Stimulated activated CD8-positive, alpha-beta memory T cell treated with anti-CD3 and anti-CD28 coated beads, Interleukin-12 subunit alpha, Interleukin-12 subunit beta, amount 100 ng/mL, for 24 hours (primary cell): ENCODE results near the gene UQCRH.

Source experiments
- DNase-seq: peaks from one replicate; pipeline ENCODE4 v3.0.0-alpha.2; 2020; ENCODE audit errors: extremely low read depth

The UQCRH gene

DNA sequence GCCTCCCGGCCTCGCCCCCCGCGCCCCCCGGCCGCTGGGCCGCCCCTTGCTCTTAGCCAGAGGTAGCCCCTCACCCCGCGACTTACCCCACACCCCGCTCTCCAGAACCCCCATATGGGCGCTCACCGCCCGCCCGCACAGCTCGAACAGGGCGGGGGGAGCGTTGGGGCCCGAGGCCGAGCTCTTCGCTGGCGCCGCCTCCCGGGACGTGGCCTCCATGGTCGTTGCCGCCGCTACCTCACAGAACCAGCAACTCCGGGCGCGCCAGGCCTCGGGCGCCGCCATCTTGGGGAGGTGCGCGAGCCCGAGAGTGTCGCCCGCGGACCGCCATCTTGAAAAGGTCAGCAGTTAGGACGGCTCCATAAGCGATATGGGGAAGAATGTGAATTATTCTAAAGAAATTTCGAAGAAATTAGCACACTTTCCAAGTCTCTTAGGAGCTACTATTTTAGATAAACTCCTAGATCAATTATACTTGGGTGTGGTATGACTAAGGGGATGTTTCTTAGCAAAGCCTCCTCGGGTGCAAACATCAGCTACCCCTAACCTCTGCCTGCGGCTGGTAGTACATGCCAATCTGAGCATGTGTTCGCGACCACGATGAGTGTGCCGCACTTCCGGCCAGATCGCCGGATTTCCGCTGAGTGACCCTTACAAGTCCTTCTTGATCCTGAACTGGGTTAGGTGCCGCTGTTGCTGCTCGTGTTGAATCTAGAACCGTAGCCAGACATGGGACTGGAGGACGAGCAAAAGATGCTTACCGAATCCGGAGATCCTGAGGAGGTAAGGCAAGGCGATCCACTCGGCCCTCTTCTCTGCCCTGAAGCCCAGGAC, at the start of gene UQCRH, which contains the start of gene LRRC41:
TSS of gene UQCRH (plus strand) at position 661 of the 834 bp plus-strand sequence. CDS start at position 730, 69 bp downstream.
TSS of gene LRRC41 (minus strand) at position 579 of the 834 bp plus-strand sequence. CDS start at position 285, 294 bp downstream.
- DNase-seq = peak; percentile 77

DNA sequence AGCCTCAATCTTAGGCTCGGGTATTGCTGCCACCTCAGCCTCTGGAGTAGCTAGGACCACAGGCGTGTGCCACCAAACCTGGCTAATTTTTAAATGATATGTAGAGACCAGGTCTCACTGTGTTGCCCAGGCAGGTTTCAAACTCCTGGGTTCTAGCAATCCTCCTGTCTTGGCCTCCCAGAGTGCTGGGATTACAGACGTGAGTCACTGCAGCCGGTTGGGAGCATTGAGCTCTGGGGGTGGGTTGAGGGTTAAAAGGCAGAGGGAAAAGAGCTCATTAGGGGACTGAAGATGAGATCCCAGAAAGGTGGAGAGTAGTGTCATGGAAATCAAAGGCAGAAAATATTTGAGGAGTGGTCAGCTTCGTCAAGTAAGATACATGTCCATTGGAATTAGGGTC, 48.8 kb upstream of the UQCRH start:
- no peak for DNase-seq

DNA sequence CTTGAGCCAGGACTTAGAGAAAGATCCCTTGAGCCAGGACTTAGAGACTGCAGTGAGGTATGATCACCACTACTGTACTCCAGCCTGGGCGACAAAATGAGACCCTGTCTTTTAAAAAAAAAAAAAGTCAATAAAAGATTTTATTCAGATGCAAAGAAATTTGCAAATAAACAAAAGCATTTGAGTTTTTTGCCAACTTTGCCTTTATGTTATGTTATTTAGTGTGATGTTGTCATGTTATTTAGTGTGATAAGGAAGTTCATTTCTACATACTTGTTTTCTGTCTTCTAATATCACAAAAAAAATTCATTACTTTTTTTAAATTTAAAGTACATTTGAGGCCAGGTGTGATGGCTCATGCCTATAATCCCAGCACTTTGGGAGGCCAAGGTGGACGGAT, 47.0 kb upstream of the UQCRH start:
- DNase-seq = no peak

DNA sequence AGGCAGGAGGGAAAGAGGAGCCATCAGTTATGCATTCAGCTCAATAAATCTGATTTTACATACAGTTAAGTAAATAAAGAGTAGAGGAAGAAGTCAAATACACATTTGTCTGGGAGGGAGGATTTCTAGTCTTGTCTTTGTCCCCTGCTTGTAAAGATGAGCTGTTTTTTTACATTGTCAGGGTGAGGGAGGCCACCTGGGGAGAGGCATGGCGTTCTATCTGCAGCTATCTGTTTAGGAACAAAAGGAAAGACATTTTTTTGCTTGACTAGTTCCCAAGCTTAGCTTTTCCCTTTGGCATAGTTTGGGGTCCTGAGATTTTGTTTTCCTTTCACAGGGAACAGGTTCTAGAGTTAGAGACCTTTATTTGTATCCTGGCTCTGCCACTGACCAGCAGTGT, 41.0 kb upstream of the UQCRH start:
- DNase-seq = no peak

DNA sequence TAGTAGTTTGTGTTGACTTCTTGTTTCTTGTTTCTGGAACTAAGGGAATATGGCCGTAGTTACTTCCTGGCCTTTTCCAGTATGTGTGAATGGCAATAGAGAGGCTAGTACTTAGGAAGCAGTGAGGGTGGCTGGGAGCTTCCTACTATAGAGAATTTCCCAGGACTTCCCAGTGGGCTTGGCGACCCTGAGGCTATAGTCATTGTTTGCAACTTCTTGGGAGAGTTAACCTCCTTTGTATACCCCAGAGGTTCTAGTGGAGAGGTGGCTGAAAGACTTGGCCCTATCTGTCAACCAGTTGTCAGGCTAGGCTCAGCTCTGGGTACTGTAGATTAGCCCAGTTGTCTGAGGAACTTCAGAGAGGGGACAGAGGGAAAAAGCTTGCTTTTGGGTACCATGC, 40.4 kb upstream of the UQCRH start:
- no peak for DNase-seq

DNA sequence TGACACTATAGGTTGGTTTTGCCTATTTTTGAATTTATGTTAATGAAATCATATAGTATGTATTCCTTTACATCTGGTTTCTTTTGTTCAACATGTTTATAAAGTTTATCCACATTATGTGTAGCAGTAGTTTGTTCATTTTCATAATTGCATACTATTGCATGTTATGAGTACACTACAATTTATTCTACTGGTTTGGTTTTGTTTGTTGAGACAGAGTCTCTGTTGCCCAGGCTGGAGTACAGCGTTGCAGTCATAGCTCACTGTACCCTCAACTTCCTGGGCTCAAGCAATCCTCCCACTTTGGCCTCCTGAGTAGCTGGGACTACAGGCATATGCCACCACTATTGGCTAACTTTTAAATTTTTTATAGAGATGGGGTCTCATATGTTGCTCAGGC, 34.9 kb upstream of the UQCRH start:
- DNase-seq = no peak

DNA sequence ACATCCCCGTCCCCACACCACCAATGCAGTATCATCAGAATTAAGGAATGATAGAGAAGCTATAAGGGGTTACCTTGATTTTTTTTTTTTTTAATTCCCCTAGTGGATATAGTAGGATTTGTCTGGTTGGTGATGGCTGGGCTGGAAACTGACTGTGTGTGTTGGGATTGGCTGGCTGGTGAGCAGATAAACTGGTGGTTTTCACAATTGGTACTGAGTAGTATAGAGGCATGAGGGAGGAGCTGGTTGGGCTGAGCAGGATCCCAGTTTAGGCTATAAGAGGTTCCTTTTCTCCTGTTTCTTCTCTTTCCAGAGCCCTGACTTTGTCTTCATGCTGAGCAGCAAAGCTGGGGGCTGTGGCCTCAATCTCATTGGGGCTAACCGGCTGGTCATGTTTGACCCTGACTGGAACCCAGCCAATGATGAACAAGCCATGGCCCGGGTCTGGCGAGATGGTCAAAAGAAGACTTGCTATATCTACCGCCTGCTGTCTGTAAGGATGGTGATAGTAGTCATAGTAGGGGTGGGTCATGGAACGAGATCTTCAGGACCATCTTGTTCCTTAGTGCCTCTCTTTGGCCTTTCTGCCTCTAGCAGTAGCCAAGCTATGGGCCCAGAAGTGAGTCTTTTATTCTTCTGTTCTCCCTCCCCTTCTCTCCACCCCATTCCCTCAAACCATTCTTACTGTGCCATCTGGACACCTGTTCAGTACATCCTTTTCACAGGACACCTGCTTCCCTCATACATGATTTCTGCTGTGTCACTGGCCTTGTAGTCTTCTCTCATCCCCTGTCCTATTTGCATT, 29.1 kb upstream of the UQCRH start:
- DNase-seq = no peak

DNA sequence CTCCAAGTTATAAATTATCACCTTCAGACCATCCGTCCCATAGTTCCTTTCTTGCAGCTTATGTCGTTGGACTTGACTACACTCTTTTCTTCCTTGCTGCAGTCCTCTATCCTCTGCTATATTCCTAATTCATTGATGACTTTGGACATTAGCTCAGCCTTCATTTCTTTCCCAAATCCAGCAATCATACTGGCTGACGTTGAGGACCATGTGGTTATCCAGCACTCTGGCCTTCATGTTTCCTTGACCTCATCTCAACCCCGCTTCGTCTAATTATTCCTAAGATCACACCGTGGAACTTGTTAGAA, 28.5 kb upstream of the UQCRH start:
- no peak for DNase-seq

DNA sequence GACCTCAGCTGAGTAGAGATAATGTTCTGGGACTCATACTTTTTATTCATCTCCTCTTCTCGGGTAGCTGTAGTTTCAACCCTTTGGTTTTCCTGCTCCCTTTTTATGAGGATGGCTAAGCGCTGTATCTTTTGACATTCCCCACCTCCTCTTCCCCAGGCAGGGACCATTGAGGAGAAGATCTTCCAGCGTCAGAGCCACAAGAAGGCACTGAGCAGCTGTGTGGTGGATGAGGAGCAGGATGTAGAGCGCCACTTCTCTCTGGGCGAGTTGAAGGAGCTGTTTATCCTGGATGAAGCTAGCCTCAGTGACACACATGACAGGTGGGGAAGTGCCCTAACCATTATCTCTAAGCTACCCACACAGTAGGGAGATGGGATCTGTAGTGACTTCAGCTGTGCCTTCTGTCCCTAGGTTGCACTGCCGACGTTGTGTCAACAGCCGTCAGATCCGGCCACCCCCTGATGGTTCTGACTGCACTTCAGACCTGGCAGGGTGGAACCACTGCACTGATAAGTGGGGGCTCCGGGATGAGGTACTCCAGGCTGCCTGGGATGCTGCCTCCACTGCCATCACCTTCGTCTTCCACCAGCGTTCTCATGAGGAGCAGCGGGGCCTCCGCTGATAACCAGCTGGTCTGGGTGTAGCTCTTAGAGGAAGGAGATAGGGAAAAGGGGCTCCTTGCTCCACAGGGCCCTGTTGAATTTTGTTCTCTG, 25.7 kb upstream of the UQCRH start:
- no peak for DNase-seq

DNA sequence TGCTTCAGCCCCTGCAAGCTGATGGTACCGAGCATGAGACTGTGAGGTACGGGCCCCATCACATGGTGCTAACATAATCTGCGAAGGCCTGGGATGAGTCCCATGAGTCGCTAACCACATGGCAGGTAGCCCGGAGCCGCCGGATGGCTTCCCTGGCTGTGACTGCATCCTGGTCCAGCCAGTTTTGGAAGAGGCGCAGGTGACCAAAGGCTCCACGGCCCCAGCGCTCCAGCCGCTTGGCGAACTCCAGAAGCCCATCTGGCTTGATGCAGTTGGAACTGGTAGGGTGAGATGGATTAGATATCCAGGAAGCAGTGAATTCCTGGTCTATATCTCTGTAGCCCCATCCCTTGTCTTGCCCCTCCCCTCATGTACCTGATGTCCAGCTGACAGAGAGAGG, 24.7 kb upstream of the UQCRH start:
- DNase-seq = no peak

DNA sequence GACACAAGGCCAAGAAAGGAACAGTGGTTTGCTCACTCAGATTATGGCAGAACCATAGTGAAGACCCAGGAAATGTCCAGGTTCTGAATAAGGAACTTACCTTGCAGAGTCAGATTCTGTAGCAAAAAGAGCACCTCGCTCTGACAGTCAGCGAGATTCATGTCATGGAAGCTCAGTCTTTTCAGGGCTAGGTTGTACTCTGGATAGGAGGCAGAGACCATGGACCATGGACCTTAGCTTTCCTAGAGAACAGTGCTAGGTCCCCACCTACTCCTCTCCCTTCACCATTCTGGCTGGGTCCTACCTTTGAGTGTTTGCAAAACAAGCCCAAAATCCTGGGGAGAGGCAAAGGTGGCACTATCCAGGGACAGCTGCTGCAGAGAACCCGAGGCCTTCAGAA, 23.4 kb upstream of the UQCRH start:
- DNase-seq = no peak

DNA sequence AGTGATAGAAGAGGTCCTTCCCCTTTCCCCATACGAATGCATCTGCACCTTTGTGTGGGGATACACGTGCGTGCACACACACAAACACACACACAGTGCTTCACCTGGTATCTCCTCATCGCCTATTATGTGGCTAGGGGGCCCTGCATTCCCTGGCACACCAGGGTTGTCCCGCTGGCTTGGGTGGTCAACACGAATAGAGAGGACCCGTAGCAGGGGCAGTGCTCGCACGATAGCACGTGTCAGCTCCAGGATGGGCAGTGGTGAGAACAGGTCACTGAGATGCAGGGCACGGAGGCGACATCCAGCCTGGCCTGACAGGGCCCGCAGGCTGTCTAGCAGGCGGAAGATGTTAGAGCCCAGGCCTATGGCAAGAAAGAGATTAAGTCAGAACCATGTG, 22.5 kb upstream of the UQCRH start:
- no peak for DNase-seq

DNA sequence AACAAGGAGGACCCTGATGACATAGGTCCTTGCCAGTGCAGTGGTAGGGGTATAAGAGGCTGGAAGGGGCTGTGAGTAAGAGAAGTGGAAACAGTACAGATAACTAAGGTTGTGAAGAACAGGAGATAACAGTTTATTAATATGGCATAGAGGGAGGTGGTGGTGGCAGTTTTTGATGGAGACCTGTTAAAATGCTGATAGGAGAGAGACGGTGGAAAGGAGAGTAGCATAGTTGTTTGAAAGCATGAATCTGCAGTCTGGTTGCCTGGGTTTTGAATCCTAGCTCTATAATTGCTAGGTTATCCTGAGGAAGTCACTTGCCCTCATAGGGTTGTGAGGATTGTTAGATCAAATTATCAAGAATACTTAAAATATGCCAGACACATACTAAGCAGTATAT, 19.4 kb upstream of the UQCRH start:
- DNase-seq = no peak

DNA sequence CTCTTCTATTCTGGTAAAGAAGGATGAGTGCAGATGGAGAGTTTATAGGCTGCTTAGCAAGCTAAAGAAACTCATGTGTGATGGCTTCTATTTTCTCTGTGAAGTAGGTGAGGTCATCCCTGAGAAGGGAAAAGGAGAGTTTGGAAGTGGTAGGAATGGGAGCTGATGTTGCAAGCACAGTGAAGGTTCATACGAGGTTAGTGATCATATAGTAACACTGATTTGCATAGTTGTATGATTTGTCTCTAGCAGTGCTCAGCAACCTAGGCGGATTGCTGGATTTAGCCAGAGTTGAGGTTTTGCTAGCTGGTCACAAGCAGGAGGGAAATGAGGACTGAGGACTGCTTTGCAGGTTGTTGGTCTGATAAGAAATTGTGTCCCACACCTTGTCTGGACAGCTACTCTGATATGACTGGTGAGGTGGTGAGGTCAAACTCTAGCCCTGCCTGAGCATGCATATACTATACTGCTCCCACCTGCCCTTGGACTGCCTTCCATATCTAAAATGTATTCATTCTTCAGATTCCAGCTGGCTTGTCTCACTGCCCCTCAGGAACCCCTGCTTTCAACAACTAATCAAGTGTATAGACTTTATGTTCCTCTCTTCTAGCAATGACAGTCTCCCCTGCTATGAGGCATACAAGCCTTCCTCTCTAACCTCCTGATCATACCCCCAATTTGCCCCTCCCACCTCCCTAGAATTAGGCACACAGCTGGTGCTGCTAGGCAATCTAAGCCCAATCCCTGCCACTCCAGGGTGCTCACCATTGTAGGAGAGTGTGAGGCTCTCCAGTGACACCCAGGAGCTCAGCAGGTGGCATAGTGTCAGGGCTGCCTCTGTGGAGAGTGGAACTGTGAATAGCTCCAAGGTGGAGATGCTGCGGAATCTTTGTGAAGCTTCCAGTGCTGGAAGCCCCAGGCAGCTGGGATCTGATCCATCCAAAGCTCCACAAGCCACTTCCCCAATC, 18.6 kb upstream of the UQCRH start:
- DNase-seq = no peak

DNA sequence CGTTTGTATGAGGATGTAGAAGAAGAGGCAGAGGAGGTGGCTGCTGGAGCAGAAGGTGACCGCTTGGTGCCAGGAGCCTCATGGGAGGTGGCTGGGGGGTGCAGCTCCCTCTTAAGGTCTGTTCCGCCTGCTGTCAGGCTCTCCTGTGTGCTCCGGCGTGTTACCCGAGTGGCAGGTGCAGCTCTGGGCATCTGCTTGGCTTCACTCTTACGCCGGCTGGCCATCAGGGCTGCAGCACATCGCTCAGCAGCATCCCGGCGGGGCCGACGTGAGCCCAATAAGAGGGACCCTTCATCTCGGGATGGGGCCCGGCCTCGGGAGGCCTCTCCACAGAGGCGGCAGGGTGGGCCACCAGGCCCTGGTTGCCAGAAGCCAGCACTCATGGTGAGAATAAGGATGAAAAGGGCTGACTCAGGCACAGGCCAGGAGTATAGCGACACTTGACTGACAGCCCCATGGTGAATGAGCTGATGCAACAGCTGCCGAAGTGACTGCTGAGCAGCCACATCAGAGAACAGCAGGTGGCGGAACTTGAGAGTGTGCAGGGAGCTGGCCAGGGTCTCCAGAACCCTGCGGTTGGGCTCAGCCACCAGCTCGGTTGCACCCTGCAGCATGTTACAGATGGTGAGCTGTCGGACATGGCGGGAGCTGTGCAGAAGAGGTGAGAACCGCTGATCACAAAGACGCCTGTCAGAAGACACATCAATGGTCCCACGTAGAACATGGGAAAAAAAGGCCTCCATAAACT, 17.6 kb upstream of the UQCRH start:
- DNase-seq = peak; percentile 9

DNA sequence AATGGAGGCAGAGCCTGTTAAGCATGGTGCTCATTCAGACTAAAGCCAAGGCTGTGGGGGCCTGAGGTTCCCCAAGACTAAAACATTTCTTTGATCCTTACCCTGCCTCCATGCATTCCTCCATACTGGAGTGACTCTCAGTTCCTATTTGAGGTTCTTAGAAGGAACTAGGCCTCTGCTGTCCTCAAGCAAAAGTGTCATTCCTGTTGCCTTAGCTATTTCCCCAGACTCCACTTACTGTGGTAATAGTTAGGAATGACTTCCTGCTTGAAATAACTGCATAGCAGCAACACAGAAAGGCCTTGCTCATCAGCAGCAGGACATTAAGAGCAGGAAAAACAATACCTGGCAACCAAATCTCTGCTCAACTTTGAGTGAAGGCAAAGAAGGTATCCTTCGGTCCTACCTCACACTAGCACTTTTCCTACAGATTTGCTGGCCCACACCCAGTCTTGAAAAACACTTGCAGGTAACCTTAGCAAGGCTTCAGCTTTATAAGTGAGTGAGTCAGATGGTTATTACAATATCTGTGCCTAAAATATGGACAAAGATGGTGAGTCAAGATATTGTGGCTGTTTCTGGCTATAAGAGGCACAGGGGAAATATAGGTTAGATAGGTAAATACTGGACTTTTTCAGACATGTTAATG, 14.9 kb upstream of the UQCRH start:
- DNase-seq = no peak

DNA sequence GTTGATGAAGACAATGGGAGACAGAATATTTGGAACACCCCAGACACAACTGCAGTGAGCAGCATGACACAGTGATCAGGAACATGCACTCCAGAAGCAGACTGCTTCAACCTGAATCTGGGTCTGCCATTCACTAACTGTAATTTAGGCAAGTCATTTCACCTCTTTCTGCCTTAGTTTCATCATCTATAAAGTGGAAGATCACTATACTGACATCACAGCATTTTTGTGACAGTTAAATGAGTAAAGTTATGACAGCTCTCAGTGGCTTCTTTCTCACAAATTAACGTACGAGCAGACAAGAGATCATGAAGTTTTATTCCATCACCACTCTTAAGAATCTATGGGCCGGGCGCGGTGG, 14.4 kb upstream of the UQCRH start:
- no peak for DNase-seq

DNA sequence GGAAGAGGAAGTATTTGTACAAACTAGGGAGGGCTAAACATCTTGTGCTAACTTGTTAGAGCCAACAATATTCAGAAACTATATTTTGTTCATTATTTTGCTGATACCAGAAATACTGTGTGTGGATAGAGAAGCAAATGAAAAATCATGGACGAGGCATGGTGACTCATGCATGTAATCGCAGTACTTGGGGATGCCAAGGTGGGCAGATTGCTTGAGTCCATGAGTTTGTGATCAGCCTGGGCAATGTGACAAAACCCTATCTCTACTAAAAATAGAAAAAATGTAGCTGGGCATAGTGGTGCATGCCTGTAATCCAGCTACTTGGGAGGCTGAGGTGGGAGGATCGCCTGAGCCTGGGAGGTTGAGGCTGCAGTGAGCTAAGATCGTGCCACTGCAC, 13.5 kb upstream of the UQCRH start:
- DNase-seq = no peak

DNA sequence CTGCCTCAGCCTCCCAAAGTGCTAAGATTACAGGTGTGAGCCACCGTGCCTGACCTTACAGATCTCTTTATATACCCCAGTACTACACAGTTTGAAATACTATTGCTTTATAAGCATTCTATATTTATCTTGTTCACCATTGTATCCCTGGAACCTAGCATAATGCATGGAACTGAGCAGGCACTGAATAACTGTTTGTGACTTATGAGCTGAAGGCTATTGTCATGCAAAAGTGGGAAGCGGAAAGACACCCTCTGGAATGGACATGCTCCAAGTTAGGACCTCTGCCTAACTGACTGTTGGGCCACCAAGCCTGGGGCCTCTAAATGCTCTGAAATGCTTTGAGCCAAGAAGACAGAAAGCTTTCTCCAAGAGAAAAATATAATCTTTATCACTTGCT, 8.2 kb upstream of the UQCRH start:
- DNase-seq = no peak

DNA sequence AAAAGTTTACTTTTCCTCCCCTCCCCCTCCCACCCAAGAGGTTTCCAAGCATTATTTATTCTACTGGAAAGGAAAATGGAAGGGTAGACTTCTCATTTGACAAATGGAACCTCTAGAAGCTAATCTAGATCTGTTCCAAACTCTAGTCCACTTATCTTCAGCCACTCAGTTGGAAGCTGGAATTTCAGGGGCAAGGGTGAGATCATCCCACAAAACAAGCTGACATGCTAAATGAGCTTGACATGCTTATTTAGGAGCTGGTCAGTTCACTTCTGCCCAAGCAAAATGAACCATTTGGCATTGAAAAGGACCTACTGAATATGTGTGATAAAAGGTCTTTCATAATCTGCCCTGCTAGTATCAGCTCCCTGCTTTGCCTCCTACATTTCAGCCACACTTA, 5.1 kb upstream of the UQCRH start:
- no peak for DNase-seq
